CMK (cell line): Measurements from ENCODE around the gene BGN.

Experiments
- DNase-seq: peaks from one replicate; pipeline ENCODE4 v3.0.0-alpha.2; 2010; ENCODE audit warnings: low read depth

The BGN gene

DNA sequence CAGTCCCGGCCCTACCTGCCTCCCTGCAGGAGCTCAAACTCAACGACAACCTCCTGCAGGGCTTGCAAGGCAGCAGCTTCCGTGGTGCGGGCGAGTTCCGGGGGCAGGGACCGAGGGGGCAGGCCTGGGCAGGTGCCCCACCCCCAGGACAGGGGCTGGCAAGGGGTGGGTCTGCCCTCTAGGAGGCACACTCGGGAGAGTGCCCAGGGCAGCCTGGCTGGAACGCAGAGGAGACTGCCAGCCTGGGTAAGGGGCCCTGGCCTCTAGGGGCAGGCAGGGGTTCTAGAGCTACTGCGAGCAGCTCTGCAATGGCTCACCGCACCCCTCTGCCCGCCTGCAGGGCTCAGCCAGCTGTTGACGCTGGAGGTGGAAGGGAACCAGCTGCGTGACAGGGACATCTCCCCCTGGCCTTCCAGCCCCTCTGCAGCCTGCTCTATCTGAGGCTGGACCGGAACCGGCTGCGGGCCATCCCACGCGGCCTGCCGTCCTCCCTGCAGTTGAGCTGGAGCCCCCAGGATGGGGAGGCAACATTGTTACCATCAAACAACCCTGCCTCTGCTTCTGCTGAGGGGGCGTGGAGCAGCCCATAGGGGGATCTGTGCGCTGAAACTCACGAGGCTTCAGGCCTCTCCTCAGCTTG, 12.3 kb upstream of the BGN start:
- no peak for DNase-seq

DNA sequence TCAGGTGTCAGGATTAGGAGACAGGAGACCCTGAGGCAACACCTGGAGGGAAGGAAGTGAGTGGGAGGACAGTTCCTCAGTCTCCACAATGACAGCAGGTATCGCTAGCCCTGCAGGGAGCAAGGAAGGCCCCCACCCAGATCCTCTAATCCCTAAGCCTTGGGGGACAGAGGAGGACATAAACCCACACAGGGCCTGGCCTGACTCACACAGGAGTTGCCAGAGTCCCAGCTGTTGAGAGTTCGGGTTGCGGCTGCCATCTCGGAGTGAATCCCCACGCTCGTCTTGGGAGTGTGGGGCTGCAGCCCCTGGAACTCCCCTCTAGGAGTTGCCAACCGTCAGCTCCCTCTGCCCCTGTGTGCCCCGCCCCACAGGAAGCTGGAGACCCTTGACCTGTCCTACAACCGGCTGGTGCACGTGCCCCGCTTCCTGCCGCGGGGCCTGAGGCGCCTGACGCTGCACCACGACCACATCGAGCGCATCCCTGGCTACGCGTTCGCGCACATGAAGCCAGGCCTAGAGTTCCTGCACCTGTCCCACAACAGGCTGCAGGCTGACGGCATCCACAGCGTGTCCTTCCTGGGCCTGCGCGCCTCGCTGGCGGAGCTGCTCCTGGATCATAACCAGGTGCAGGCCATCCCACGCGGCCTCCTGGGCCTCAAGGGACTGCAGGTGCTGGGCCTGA, 9.2 kb upstream of the BGN start:
- DNase-seq = no peak

DNA sequence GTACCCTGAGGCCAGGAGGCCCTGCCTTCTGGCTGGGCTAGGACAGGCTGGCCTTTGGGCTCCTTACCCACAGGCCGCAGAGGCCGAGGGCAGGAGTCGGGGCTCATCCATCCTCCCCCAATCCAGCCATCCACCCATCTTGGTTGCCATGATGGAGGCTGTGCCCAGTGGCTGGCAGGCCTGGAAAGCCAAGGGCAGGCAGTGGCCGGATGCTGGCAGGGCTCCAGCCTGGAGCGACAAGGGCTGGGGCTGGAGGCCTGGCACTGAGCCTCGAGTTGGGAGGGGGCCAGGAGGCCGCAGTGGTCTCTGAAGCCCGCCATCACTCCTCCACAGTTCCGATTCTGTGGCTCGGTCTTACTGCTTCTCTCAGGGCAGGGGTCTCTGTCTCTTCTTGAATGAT, 8.6 kb upstream of the BGN start:
- DNase-seq = no peak

GRCh38 chrX:153487590-153488071, 7.1 kb upstream of the BGN start:
- no peak for DNase-seq

DNA sequence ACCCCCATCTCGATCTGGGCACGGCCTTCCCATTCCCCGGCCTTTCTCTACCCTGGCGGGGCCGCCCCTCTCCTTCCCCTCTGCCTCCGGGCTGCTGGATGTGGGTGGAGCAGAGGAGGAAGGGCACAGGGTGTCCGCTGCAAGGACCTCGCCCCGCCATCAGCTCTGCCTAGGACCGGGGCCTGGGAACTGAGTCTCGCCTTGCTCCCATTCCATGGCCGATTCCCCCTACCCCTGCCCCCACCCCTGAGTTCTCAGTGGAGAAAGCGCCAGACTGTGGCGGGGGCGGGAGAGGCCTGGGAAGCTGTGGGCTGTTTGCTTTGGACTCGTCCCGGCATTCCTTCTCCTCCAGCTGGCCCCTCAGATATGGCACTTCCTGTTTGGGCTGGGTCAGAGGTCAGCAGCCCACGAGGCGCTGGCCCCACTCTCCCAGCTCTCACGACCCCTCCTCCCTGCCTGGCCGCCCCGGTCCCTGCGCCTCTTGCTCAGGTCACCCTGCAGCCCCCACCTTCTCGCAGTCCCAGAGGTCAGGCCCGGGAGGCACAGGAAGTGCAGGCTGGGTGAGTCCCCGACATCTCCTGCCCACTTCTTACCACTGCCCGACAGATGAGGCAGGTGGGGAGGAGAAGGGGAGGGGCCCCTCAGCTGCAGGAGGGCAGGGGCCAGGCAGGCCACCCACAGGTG, 6.4 kb upstream of the BGN start:
- DNase-seq = no peak

- no peak for DNase-seq
Observed at GRCh38 chrX:153490217-153490930, 4.4 kb upstream of the BGN start.

DNA sequence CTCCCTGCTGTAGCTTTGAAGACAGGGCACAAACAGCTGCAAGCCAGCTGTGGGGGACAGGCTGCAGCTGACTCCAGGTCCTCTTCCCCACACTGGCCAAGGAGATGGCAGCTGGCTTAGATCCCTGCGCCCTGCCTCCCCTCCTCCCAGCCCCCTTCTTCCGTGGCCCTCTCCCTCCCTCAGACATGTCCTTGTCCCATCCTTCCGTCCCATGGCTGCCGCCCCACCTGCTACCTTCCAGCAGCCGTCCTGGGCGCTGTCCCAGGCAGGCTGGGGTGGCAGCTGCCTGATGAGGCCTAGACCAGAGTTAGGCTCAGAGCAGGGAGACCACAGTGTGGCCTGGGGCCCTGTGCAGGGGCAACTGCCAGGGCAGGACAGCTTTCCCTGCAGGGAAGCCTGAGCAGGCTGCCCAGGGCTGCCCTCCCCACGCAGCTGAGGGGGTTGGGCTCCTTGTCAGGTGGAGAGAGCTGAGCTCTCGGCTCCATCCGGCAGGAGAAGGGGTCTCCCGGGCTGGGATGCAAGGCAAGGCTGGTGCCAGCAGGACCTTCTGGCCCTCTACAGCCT, 3.3 kb upstream of the BGN start:
- DNase-seq = no peak

GRCh38 chrX:153491918-153492317, 2.9 kb upstream of the BGN start:
- no peak for DNase-seq

GRCh38 chrX:153492543-153492942, 2.2 kb upstream of the BGN start:
- DNase-seq = no peak

- no peak for DNase-seq
Observed at GRCh38 chrX:153493085-153493484, 1.7 kb upstream of the BGN start.

DNA sequence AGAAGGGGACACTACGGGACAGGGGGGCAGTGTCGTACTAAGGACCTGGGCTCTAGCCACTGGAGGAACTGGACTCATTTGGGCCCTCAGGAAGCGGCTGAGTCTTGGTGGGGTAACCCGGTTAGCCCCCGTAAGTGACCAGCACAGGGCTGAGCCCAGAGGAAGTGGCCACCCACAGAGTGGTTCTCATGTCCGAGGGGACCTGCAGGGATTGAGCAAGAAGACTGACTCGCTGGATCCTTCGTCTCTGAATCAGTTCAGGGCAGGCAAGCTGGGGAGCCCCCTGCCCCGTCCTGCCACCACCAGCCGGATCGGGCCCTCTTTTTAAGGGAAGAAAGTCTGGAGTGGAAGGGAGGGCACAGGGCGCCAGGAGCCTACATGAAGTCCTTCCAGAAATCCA, 719 bp upstream of the BGN start:
- DNase-seq = no peak

GRCh38 chrX:153495362-153495751, 577 bp downstream of the BGN start:
- no peak for DNase-seq

DNA sequence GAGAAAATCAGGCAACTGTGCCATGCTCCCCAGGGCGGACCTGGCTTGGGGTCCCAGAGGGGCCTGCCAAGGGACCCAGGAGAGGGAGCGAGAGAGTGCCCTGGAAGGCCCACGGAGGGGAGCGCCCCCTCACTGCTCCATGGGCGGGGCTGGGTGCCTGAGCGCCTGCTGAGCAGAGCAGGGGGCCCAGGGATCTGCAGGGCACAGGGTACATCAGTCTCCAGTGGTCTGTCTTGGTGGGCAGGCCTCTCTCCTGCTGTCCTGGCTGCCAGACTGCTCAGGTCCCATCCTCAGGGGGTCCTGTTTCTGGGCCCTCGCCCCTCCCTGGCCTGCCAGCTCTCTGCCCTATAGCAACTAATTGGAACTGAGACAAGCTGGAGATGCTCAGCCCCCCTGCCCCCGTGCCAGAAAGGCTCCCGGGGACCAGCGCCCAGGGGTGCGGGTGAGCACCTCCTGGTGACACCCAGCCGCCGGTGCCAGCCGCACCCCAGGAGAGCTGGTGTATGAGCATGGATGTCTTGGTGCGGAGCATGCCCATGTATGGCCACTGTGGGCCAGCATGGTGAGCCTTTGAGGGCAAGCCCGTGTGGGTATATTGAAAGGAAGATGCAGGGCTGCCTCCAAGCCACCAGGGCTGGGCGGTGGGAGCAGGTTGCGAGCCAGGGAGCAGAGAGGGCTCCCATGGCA, 1.3 kb downstream of the BGN start:
- DNase-seq = no peak

- DNase-seq = no peak
Observed at GRCh38 chrX:153496590-153496959, 1.8 kb downstream of the BGN start.

- DNase-seq = no peak
Observed at GRCh38 chrX:153498453-153498852, 3.7 kb downstream of the BGN start.

DNA sequence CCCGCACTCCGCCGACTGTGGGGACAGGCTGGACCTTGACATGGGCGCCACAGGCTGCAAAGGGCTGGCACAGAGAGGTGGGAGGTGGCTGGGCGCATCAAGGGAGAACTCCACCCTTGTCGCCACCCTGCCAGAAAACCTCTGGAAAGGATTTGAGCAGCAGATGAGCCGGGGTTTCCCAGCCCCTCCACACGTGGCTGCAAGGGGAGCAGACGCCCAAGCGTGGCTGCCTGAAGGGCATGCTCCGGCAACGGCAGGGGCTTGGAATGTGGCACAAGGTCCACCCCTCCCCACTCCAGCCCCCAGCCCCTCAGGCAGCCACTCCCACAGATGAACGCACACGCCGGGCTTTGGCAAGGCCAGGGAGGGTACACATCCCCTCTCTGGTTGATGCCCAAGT, 4.6 kb downstream of the BGN start:
- DNase-seq = no peak

GRCh38 chrX:153499876-153500275, 5.1 kb downstream of the BGN start:
- DNase-seq = no peak

GRCh38 chrX:153500676-153501280, 6.0 kb downstream of the BGN start:
- DNase-seq = no peak

DNA sequence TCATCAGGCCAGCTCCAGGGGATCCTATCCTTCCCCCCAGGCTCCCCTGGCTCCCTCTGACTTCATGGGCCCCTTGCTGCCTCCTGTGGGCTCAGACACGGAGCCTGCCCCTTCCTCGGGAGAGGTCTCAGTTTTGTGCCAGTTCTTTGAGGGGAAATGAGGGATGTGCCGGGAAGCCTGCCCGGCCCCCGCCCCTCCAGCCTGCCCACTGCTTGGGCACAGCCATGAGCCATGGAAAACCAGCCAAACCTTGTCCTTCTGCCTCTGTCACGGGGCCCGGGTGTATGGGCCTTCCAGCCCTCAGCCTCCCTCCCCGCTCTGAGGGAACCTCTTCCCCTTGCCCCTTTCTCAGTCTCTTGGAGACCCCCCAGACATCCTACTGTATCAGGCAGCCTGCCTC, 6.8 kb downstream of the BGN start:
- no peak for DNase-seq

- no peak for DNase-seq
Observed at GRCh38 chrX:153502131-153502530, 7.4 kb downstream of the BGN start.

DNA sequence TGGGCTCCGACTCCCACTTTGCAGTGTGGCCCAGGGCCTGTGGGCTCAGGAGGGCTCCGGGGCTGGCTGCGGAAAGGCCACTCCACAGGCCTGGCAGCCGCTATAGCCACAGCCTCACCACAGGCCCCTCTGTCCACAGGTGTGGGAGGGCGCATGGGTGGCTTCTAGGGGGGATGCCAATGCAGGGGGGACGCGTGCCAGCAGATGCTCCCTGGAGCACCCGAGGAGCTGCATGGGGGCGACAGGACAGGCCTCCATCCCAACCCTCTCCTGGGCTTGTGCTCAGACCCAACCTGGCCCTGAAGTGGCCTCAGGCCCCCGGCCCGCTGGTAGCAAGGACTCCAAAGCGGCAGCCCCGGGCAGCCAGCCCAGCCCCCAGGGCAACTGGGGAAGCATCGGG, 8.0 kb downstream of the BGN start:
- no peak for DNase-seq
